Neural crest cell (in vitro differentiated cells): ENCODE data around the gene OR51A7. TPM values are rescaled to one million over a fixed set of nuclear protein-coding genes. Genes with fewer than 3 reads are reported as not detected.
"Not testable (repeated sequence)": the region's sequence is repeated elsewhere in the genome, so short reads cannot be mapped to it uniquely, and the experiment has no call there.

ENCODE experiments used
- DNase-seq: peaks from one replicate; pipeline ENCODE4 v3.0.0; 2021; ENCODE audit warnings: low read depth, mixed read lengths, low spot score
- H3K27ac Mint-ChIP-seq: one replicate; pipeline ENCODE4 v1.8.0; 2021; ENCODE audit warnings: mild to moderate bottlenecking, mixed read lengths; ENCODE audit not compliant: unreplicated experiment
- H3K27me3 Mint-ChIP-seq: 2 replicates; pipeline ENCODE4 v1.8.0; 2021; ENCODE audit warnings: low read depth, mild to moderate bottlenecking, mixed read lengths
- H3K36me3 Mint-ChIP-seq: 2 replicates; pipeline ENCODE4 v1.8.0; 2021; ENCODE audit warnings: low read depth, mild to moderate bottlenecking, mixed read lengths
- H3K4me1 Mint-ChIP-seq: 2 replicates; pipeline ENCODE4 v1.8.0; 2021; ENCODE audit warnings: mixed read lengths
- H3K4me3 Mint-ChIP-seq: one replicate; pipeline ENCODE4 v1.8.0; 2021; ENCODE audit warnings: mild to moderate bottlenecking, mixed read lengths
- H3K9me3 Mint-ChIP-seq: 2 replicates; pipeline ENCODE4 v1.8.0; 2021; ENCODE audit warnings: mixed read lengths
- total RNA-seq: library from RNA; stranded (reverse); gene quantifications from 2 replicates; pipeline ENCODE4 v1.2.1, GENCODE V29; 2021
- TF ChIP-seq, protein P1 (sequence below): fragments of 200-600 bp; sonication (generic); conservative IDR thresholded peaks from 2 replicates; pipeline ENCODE4 v1.5.0; 2021; ENCODE audit warnings: antibody characterized with exemption, mild to moderate bottlenecking

Gene OR51A7
- total RNA-seq, 1 donor from 2014 or later: not detected

DNA sequence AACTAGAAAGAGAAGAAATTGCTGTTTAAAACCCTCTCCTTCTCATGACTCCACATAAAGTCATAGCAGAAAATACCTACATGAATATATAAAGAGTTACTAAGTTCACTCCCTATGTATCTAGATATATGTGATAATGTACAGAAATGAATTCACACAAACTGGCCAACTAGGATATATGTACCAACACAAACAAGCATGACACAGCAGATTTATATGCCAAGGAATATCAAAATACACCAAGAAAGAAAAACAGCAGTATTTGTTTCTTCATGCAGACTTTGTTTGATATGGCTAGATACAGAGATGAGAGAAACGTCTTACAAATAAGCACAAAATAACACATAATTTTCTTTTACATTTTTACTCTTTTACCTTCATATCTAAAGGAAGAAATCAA lies 18.7 kb downstream of the OR51A7 start:
- H3K4me1 Mint-ChIP-seq: no peaks in the 10 kb centered on the region
- TF ChIP-seq, protein P1, sequence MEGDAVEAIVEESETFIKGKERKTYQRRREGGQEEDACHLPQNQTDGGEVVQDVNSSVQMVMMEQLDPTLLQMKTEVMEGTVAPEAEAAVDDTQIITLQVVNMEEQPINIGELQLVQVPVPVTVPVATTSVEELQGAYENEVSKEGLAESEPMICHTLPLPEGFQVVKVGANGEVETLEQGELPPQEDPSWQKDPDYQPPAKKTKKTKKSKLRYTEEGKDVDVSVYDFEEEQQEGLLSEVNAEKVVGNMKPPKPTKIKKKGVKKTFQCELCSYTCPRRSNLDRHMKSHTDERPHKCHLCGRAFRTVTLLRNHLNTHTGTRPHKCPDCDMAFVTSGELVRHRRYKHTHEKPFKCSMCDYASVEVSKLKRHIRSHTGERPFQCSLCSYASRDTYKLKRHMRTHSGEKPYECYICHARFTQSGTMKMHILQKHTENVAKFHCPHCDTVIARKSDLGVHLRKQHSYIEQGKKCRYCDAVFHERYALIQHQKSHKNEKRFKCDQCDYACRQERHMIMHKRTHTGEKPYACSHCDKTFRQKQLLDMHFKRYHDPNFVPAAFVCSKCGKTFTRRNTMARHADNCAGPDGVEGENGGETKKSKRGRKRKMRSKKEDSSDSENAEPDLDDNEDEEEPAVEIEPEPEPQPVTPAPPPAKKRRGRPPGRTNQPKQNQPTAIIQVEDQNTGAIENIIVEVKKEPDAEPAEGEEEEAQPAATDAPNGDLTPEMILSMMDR: no peak
- no peaks in the 10 kb centered on the region for H3K9me3 Mint-ChIP-seq

DNA sequence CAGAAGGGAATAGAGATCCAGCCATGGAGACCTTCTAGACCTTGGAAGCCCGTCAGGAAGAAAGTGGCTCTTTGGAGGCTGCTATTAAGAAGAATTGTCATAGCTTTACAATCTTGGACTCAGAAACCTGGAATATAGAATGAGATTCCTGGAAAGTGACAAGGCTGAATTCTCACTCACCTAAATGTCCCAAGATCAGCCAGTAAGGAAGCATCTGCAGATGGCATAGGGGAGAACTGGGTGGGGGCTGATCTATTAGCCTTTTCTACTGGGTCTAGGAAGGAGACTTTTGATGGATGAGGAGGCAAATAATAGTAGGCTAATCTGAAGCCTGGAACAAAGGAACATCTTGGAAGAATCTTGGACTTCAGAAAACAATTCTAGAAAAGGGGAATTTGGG lies 20.7 kb downstream of the OR51A7 start, which contains the start of gene OR51G1:
OR51G1 (minus strand) TSS at position 101 of the 400 bp plus-strand sequence; CDS start at position 101, 0 bp downstream.
- TF ChIP-seq, protein P1: no peak
- Mint-ChIP-seq H3K4me3 (no peak within 1 kb of the TSS), H3K4me1 (no peaks in the 10 kb centered on the region), H3K36me3 (no peaks in the 10 kb centered on the region), H3K9me3 (no peaks in the 10 kb centered on the region), H3K27me3 (peaks cover 17% of the 10 kb centered on the region), H3K27ac (peak within 1 kb of the TSS; percentile 31)
- no peak for DNase-seq

More for the DNA sequence above, 18.7 kb downstream of the OR51A7 start:
- peaks cover 18% of the 10 kb centered on the region for H3K27me3 Mint-ChIP-seq
- DNase-seq: no peak
- H3K27ac Mint-ChIP-seq: no peak overlapping the region
- no peaks in the 10 kb centered on the region for H3K36me3 Mint-ChIP-seq
- H3K4me3 Mint-ChIP-seq: no peak overlapping the region

DNA sequence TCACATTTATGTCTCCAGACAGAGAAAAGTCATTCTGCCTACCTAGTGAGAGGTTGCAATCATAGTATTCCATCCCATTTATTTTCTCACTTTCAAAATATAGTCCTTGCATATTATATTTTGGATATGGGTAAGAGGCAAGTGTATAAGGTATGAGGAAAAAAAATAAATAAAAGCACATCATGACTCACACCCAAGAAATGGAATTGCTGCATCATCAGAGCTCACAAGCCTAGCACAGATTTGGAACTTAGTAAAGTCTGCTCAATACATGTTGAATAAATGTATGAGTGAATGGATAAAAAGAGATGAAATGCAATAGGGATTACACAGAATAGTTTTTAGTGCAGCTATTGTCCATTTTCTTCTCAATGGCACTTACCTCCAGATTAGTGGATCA lies 23.0 kb downstream of the OR51A7 start:
- no peaks in the 10 kb centered on the region for H3K36me3 Mint-ChIP-seq
- H3K4me3 Mint-ChIP-seq: no peak overlapping the region
- peaks cover 26% of the 10 kb centered on the region for H3K27me3 Mint-ChIP-seq
- TF ChIP-seq, protein P1: no peak
- H3K4me1 Mint-ChIP-seq: no peaks in the 10 kb centered on the region
- H3K9me3 Mint-ChIP-seq: no peaks in the 10 kb centered on the region
- DNase-seq: no peak
- H3K27ac Mint-ChIP-seq: no peak overlapping the region

DNA sequence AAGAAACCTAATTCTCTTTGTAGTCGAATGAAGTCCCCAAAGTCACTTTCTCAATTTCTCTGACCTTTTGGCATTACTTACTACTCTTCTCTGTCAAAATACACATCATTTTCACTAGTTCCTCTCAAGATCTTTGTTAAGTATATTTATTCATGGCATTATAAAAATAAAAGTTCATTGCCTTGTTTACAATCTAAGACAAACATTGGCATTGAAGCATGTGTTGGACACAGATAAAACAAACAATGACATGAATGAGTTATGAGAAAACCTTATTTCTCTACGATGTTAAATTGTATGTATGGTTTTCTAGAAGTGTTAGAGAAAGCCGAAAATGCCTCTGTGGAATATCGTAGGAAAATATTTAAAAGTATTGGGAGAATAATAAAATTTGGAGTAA lies 29.2 kb downstream of the OR51A7 start:
- DNase-seq: no peak
- Mint-ChIP-seq H3K27me3 (peaks cover 19% of the 10 kb centered on the region), H3K4me1 (no peaks in the 10 kb centered on the region), H3K36me3 (no peaks in the 10 kb centered on the region), H3K27ac (no peak overlapping the region), H3K4me3 (no peak overlapping the region), H3K9me3 (no peaks in the 10 kb centered on the region)
- TF ChIP-seq, protein P1: no peak

DNA sequence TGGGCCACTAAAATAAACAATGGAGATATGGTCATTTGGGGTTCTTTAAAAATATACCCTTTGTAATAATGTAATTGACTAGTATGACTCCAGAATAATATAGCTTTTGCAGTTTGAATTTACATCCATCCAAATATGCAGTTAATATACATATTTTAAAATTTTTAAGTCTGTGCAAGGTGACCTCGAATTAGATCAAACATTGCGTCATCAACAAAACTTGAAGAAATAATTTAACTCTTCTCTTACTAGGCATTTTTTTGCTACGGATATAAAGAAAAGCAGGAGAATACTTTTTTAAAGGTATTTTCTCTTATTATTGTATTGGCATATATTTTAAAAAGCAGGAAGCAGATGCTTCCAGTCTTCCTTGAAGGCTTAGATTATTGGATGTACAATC lies 33.2 kb downstream of the OR51A7 start:
- H3K9me3 Mint-ChIP-seq: no peaks in the 10 kb centered on the region
- peaks cover 16% of the 10 kb centered on the region for H3K27me3 Mint-ChIP-seq
- no peak overlapping the region for H3K27ac Mint-ChIP-seq
- DNase-seq: no peak
- H3K4me1 Mint-ChIP-seq: no peaks in the 10 kb centered on the region
- no peaks in the 10 kb centered on the region for H3K36me3 Mint-ChIP-seq
- H3K4me3 Mint-ChIP-seq: no peak overlapping the region
- TF ChIP-seq, protein P1: no peak

DNA sequence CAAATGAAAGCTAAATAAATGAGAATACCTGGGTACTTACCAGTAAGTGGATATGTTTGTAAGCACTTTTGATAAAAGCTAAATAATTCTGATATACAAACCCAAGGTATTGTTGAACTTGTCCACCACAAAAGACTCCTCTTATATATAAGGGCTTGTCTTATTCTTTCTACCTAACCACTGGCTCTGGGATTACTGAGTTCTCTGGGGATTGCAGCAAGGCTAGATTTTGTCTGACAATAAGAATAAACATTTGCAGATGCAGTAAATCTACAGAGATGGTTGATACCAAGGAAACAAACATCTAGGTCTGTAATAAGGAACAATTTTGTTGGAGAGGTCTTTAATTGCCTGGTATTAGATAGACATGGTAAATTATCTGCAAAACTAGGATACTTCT lies 43.9 kb downstream of the OR51A7 start, which contains the start of gene OR51A4:
OR51A4 (minus strand) TSS at position 101 of the 400 bp plus-strand sequence. CDS start 505 bp downstream, outside the sequence.
- H3K27me3 Mint-ChIP-seq: peaks cover 34% of the 10 kb centered on the region
- no peaks in the 10 kb centered on the region for H3K4me1 Mint-ChIP-seq
- no peaks in the 10 kb centered on the region for H3K36me3 Mint-ChIP-seq
- TF ChIP-seq, protein P1: no peak
- DNase-seq: no peak
- no peaks in the 10 kb centered on the region for H3K9me3 Mint-ChIP-seq
- H3K4me3 Mint-ChIP-seq: no peak within 1 kb of the TSS
- no peak within 1 kb of the TSS for H3K27ac Mint-ChIP-seq

DNA sequence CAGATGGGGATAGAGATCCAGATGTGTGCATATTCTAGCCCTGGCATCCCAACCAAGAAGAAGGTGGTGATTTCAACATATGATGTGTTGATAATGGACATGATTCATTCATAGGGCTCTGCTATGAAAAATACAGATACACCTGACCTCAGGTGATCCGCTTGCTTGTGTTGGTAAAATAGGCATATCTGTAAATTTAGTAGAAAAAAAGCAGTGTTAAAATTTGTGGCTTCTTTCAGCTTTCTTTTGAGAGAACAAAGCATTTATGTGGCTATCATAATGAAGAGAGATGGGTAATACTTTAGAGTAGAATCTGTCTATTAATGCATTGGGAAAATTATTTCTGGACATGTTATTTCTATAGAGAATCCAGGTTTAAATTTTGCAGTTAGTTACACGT lies 52.0 kb downstream of the OR51A7 start, which contains the start of gene OR51A2:
OR51A2 (minus strand) TSS at position 101 of the 400 bp plus-strand sequence; CDS start at position 101, 0 bp downstream.
- not testable (repeated sequence) for DNase-seq, H3K4me1 Mint-ChIP-seq, H3K36me3 Mint-ChIP-seq, H3K4me3 Mint-ChIP-seq, H3K9me3 Mint-ChIP-seq, H3K27ac Mint-ChIP-seq
- peaks cover 24% of the 10 kb centered on the region for H3K27me3 Mint-ChIP-seq
